ENCODE measurements around the gene FGD5.

- TF ChIP-seq CTCF (IDR thresholded peaks at IDR 0.05; ENCODE audit: low read length): no peak
- TF ChIP-seq EZH2phosphoT487 (IDR thresholded peaks at IDR 0.05; ENCODE audit: low read length): no peak
These were observed 43.2 kb upstream of the FGD5 start for GRCh38 chr3:14775563-14775962.
